ENCODE measurements around the gene DDHD1. TPM values are rescaled to one million over a fixed set of nuclear protein-coding genes. Genes with fewer than 3 reads are reported as not detected.

Gene DDHD1
- total and polyA plus RNA-seq, 10 donors = 3.4 to 52.2 (median 25.9) TPM

DNA sequence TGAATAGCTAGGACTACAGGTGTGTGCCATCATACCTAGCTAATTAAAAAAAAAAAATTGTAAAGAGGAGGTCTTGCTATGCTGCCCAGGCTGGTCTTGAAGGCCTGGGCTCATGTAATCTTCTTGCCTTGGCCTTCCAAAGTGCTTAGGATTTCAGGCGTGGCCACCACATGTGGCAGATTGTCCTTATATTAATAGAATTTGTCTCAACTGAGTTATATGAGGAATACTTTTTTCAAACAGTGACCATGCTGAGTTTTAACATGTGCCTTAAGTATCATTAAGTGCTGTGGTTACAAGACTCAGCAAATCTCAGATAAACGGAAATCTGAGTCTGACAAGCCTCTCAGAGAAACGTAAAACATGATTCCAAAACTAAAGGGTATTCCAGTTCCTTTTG lies 119.1 kb downstream of the DDHD1 start:
- Histone ChIP-seq H3K27me3 (replicated peaks in 1 of 7) (no peaks in the 10 kb centered on the region), H3K9me3 (no peaks in the 10 kb centered on the region), H3K4me1 (peaks cover 0 to 6% (median 0%) of the 10 kb centered on the region in 6 donors), H3K27ac (no peak overlapping the region), H3K36me3 (peaks cover 0 to 32% (median 14%) of the 10 kb centered on the region in 6 donors), H3K4me3 (no peak overlapping the region)
- intact Hi-C loops (cut with DNase I; ENCODE audit: low total_unique reads) = no loop called here
- WGBS, 5 donors = 83 to 96% (median 91%) methylated on average over 3 of the region's 3 CpGs
- TF ChIP-seq POLR2A (IDR thresholded peaks at IDR 0.05) = no peak
- no peak for TF ChIP-seq POLR2AphosphoS5 (IDR thresholded peaks at IDR 0.05)
- TF ChIP-seq CTCF (IDR thresholded peaks at IDR 0.05 in 8 of 11, conservative IDR thresholded peaks at IDR 0.05 in 3 of 11) = no peak
- no peak for DNase-seq

DNA sequence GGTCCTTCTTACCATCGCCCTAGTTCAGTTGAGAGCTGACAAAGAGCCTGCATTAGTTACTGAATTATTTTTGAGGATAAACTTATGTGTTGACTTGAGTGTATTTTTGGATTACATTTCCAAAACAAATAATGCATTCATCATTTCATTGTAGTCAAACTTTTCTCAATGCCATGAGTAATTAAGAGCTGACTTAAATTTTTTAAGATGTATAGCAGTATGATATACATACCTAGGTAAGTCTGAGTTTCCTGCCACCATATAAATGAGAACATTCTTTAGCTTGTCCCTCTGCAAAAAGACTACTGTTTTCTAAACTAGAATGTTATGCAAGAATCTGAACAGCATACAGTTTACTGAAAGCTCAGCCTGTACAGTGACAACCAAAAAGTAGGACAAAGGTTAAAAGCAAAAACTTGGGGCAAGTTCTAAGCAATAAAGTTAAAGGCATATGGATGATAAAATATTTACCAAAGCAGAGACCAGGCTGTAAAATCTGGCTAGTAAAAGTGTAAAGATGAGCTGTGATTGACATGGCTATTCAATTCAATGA lies 120.2 kb downstream of the DDHD1 start:
- Histone ChIP-seq H3K4me1 (peaks cover 0 to 6% (median 0%) of the 10 kb centered on the region in 6 donors), H3K9me3 (no peaks in the 10 kb centered on the region), H3K27me3 (replicated peaks in 1 of 7) (no peaks in the 10 kb centered on the region), H3K27ac (peak overlapping the region in 4 of 8 donors; percentile 20 to 34 (median 22)), H3K4me3 (no peak overlapping the region), H3K36me3 (peaks cover 0 to 21% (median 9%) of the 10 kb centered on the region in 6 donors)
- intact Hi-C loops (cut with DNase I; ENCODE audit: low total_unique reads) = no loop called here
- WGBS, 5 donors = 83 to 96% (median 92%) methylated on average over 1 of the region's 1 CpG
- no peak for DNase-seq
- no peak for TF ChIP-seq POLR2A (IDR thresholded peaks at IDR 0.05)
- TF ChIP-seq CTCF (IDR thresholded peaks at IDR 0.05 in 8 of 11, conservative IDR thresholded peaks at IDR 0.05 in 3 of 11) = no peak
- no peak for TF ChIP-seq POLR2AphosphoS5 (IDR thresholded peaks at IDR 0.05)

GRCh38 chr14:53032161-53032803 lies 120.8 kb downstream of the DDHD1 start:
- Histone ChIP-seq H3K4me3 (no peak overlapping the region), H3K27ac (peak overlapping the region in 3 of 8 donors; percentile 20 to 23 (median 20)), H3K9me3 (no peaks in the 10 kb centered on the region), H3K27me3 (replicated peaks in 1 of 7) (no peaks in the 10 kb centered on the region), H3K36me3 (peaks cover 0 to 15% (median 4%) of the 10 kb centered on the region in 6 donors), H3K4me1 (peaks cover 0 to 6% (median 0%) of the 10 kb centered on the region in 6 donors)
- no peak for DNase-seq
- intact Hi-C loops (cut with DNase I; ENCODE audit: low total_unique reads) = no loop called here
- 59 to 83% (median 71%) methylated on average over 2 of the region's 2 CpGs for WGBS, 5 donors
- TF ChIP-seq POLR2AphosphoS5 (IDR thresholded peaks at IDR 0.05) (peak in 1 of 3 donors; percentile 23), POLR2A (IDR thresholded peaks at IDR 0.05) (no peak)

- TF ChIP-seq CTCF (IDR thresholded peaks at IDR 0.05 in 8 of 11, conservative IDR thresholded peaks at IDR 0.05 in 3 of 11) (no peak), POLR2AphosphoS5 (IDR thresholded peaks at IDR 0.05) (no peak), POLR2A (IDR thresholded peaks at IDR 0.05) (no peak)
- no peaks in the 10 kb centered on the region for H3K9me3 ChIP-seq
- 65 to 78% (median 75%) methylated on average over 3 of the region's 3 CpGs for WGBS, 5 donors
- no peaks in the 10 kb centered on the region for H3K27me3 ChIP-seq (replicated peaks in 1 of 7)
- H3K36me3 ChIP-seq = no peaks in the 10 kb centered on the region
- no peaks in the 10 kb centered on the region for H3K4me1 ChIP-seq
- no peak for DNase-seq
- no peak overlapping the region for H3K4me3 ChIP-seq
- intact Hi-C loops (cut with DNase I; ENCODE audit: low total_unique reads) = no loop called here
- no peak overlapping the region for H3K27ac ChIP-seq
Observed at GRCh38 chr14:53027562-53027961, 125.6 kb downstream of the DDHD1 start.
